Rectal smooth muscle tissue (tissue), 1 donor: ENCODE results near the gene SLC22A15.

Source experiments
- H3K27ac ChIP-seq: one replicate; pipeline ENCODE4 v1.7.0; 2013; ENCODE audit warnings: low read depth, low read length, inconsistent platforms
- H3K27me3 ChIP-seq: one replicate; pipeline ENCODE4 v1.7.0; 2013; ENCODE audit warnings: low read length; ENCODE audit not compliant: control insufficient read depth, insufficient read depth
- H3K36me3 ChIP-seq: one replicate; pipeline ENCODE4 v1.7.0; 2013; ENCODE audit warnings: low read length; ENCODE audit not compliant: control insufficient read depth, insufficient read depth
- H3K4me1 ChIP-seq: one replicate; pipeline ENCODE4 v1.7.0; 2013; ENCODE audit warnings: low read length; ENCODE audit not compliant: control insufficient read depth, insufficient read depth
- H3K4me3 ChIP-seq: one replicate; pipeline ENCODE4 v1.7.0; 2013; ENCODE audit warnings: low read length
- H3K9ac ChIP-seq: one replicate; pipeline ENCODE4 v1.7.0; 2013; ENCODE audit warnings: low read length

Gene SLC22A15

GRCh38 chr1:116115476-116116439 is 139.4 kb downstream of the SLC22A15 start:
- Histone ChIP-seq H3K4me3 (no peak overlapping the region), H3K27me3 (no peaks in the 10 kb centered on the region), H3K27ac (no peak overlapping the region), H3K9ac (no peak overlapping the region), H3K36me3 (no peaks in the 10 kb centered on the region), H3K4me1 (no peaks in the 10 kb centered on the region)

GRCh38 chr1:116118471-116118870 is 142.2 kb downstream of the SLC22A15 start:
- no peak overlapping the region for H3K9ac ChIP-seq
- no peaks in the 10 kb centered on the region for H3K4me1 ChIP-seq
- H3K36me3 ChIP-seq: no peaks in the 10 kb centered on the region
- H3K27me3 ChIP-seq: no peaks in the 10 kb centered on the region
- no peak overlapping the region for H3K4me3 ChIP-seq
- H3K27ac ChIP-seq: no peak overlapping the region
